Medulla oblongata (tissue), 1 donor: ENCODE results near the gene KRTAP9-4.
"Not testable (repeated sequence)": the region's sequence is repeated elsewhere in the genome, so short reads cannot be mapped to it uniquely, and the experiment has no call there.

Source experiments
- DNase-seq: peaks from one replicate; pipeline ENCODE4 v3.0.0-alpha.2; 2015; ENCODE audit errors: extremely low spot score

KRTAP9-4 gene

DNA sequence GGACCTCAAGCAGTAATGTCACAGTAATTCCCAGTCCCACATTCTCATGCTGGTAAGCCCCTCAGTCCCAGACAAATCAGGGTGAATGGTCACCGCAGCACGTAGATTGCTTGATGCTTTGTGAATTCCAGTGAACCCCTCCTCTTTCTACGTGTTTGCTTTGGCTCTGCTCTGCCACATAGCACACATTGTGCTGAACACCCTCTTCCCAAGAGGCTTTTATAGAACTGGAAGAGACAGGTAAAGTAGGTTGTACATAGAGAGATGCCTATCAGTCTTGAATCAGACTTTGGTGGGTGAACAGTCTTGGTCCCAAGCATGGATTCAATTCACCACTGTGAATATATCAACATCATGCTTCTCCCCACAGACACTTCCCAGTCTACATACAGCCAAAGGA, 15.1 kb downstream of the KRTAP9-4 start:
- DNase-seq: no peak

DNA sequence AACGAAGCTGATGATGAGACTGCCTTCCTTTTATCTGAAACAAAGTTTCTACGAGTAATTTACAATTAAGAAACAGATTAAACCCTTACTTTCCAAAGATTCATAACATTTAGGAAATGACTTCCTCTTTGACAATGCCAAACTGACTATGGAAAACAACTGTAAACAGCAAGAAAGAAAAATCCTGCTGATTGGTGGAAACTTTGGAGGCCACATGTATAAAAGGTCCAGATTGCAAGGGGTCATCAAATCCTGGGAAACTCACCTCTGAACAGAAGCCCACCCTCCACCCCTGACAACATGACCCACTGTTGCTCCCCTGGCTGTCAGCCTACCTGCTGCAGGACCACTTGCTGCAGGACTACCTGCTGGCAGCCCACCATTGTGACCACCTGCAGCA, 15.6 kb downstream of the KRTAP9-4 start, which contains the start of gene KRTAP9-6:
Gene KRTAP9-6, plus strand, starts transcription at position 301 of the 400 bp plus-strand sequence. Its CDS starts 0 bp downstream, at position 301.
- DNase-seq: no peak

DNA sequence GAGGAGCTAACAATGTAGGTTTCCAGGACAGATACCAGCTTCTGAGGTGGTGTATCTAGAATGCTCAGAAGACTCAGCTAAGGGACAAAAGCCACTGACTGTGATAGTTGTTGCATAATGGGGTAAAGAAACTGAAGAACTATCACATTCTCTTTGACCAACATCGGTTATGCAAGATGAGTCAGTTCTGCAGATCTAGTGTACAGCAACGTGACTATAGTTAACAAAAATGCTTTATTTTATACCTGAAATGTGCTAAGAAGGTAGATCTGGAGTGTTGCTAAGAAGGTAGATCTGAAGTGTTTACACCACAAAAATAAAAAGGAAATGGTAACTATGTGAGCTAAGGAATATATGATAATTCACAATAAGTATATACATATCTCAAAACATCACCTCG, 18.2 kb downstream of the KRTAP9-4 start:
- no peak for DNase-seq

DNA sequence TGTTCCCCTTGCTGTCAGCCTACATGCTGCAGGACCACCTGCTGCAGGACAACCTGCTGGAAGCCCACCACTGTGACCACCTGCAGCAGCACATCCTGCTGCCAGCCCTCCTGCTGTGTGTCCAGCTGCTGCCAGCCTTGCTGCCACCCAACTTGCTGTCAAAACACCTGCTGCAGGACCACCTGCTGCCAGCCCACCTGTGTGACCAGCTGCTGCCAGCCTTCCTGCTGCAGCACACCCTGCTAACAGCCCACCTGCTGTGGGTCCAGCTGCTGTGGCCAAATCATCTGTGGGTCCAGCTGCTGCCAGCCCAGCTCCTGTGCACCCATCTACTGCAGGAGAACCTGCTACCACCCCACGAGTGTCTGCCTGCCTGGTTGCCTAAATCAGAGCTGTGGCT, 21.8 kb downstream of the KRTAP9-4 start:
- not testable (repeated sequence) for DNase-seq

DNA sequence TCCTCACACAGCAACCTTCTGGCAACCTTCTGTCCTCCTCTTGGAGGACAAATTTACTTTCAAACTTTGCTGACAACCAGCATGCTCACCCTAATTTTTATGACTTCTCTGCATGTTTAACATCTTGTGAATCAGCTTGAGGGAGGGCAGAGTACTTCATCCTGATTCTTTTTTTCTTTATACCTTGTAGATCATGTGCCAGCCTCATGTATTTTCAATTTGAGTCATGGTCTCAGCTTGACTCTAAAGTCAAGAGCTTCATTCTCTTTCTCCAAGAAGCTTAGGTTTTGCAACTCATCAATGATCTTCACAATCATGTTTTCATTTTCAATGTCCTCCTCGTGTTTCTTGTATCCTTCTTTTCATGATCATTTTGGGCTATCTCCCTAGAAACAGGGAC, 22.4 kb downstream of the KRTAP9-4 start:
- no peak for DNase-seq

DNA sequence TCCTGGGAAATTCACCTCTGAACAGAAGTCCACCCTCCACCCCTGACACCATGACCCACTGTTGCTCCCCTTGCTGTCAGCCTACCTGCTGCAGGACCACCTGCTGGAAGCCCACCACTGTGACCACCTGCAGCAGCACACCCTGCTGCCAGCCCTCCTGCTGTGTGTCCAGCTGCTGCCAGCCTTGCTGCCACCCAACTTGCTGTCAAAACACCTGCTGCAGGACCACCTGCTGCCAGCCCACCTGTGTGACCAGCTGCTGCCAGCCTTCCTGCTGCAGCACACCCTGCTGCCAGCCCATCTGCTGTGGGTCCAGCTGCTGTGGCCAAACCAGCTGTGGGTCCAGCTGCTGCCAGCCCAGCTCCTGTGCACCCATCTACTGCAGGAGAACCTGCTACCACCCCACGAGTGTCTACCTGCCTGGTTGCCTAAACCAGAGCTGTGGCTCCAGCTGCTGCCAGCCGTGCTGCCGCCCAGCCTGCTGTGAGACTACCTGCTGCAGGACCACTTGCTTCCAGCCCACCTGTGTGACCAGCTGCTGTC, 26.2 kb downstream of the KRTAP9-4 start, which contains the start of gene KRTAP9-7:
Gene KRTAP9-7, plus strand, starts transcription at position 51 of the 543 bp plus-strand sequence. Its CDS starts 0 bp downstream, at position 51.
- DNase-seq: not testable (repeated sequence)

DNA sequence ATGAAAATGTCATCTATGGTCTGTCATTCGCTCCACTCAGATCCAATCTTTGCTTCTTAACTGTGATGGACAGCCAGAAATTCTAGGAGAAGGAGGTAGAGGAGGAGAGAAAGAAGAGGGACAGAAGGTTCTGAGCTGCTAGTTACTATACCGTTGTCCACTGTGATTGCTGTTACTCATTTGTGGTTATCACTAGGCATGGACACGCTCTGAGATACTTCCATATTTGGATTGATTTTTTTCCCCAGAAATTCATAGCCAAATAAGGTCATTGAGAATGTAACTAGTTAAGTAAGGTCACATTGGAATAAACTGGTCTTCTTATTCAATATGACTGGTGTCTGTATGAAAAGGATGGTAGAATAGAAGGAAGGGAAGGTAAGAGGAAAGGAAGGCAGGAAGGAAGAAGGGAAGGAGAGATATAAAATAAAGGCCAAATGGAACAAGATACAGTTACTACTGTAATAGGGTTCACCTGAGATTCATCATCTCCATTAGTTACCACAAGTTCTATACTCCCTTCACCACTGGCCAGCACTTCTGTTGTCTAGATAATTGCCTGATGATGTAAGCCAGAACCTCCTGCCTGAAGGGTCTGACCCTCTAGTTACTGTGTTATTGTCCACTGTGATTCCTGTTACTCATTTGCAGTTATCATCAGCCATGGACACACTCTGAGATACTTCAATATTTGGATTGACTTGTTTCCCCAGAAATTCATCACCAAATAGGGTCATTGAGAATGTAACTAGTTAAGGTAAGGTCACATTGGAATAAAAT, 28.9 kb downstream of the KRTAP9-4 start:
- DNase-seq: no peak

DNA sequence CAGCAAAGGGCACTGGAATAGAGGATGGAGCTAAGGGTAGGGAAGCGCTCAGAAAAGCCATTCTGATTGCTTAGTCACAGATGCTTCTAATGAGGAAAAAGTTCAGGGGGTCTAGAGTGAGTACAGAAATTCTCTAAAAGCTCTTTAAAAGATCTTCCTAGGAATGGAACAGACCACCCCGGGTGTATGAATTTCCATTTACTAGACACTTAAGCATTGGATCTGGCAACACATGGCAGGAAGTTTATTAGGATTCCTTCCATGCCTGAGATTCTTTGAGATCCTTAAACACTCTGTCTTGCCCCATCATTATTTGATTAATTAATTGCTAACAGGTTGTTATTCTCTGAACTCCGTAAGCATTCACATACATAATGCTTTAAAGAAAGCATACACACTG, 34.6 kb downstream of the KRTAP9-4 start:
- DNase-seq: no peak

DNA sequence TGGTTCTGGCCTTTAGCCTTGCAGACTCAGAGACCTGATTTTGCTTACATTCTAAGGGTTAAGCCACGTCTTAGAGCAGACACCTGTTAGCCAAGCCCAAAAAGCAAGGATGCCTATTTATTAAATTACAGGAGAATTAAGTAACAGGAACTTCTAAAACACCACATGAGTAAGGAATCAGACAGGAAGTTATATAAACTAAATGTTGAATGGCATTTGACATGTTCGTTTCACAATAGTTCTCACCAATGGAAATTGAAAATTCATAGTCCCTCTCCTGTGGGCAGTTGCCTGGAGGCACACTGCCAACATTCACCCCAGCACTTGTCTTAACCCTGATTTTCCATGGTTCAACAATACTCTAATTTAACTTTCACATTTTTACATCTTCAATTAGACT, 35.1 kb downstream of the KRTAP9-4 start:
- DNase-seq: no peak

DNA sequence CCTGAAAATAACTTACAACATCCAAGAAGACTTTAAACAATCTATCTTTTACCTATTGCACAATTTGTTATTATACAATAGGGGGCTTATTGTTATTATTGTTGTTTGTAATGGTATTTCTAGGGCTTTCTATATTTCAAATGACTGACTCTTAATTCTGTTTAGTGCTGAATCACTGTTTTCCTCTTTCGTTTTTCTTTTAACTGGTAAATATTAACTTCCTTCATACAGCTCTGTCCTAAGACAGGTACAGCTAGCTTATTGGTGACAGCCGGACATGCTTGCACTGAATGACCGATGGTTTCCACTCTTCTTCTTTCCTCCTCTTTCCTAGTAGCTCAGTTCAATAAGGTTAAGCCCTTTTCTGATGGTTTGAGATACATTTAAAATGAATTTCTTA, 37.6 kb downstream of the KRTAP9-4 start:
- no peak for DNase-seq

DNA sequence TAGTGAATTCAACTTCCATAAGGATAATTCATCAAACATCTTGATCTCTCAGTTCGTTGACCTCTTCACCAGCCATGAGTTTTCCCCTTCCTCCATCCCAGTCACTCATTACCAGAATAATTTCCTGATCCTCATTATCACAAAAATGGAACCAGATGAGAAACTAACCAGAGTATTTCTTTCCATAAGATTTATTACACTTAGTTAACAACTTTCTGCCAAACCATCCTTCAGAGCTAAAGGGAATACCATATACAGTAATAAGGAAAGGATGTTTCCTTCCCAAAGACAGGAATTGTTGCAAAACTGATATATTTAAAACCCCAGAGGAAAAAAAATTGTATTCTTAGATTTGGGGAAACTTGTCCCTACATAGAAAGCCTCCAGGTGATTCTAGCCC, 44.5 kb downstream of the KRTAP9-4 start:
- no peak for DNase-seq

DNA sequence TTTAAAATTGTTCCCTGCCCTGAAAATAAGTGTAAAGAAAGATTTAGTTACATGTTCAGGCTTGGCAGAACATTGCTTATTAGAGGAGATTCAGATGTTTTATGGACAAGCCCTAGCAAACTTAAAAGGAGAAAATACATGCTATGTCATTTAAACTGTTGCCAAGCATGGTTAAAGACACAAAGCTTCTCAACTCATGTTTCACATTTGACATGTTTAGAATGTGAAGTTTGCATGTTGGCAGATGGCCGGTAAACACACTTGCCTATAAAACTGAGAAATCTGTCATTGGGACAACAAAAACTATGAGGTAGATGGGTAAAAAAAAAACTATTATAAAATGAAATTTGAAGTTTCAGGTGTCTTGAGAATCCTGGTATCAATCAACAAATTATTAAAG, 47.4 kb downstream of the KRTAP9-4 start:
- DNase-seq: no peak

DNA sequence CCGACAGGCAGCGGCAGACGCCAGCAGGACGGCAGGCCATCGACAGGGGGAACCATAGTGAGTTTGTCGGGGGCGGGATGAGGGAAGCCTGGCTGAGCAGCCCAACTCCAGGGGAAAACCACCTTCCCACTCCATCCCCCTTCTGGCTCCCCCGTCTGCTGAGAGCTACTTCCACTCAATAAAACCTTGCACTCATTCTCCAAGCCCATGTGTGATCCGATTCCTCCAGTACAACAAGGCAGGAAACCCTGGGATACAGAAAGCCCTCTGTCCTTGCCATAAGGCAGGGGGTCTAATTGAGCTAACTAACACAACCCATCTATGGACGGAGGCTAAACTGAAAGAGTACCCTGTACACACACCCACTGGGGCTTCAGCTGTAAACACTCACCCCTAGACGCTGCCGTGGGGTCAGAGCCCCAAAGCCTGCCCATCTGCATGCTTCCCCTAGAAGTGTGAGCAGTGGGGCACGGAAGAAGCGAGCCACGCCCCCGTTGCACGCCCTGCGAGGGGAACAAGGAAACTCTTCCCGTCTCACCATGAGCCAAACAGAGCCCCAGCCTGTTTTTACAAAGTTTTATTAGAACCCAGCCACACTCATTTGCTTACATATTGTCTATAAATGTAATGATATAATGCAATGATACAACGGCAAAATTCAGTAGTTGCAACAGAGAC, 49.1 kb downstream of the KRTAP9-4 start:
- no peak for DNase-seq
